ENCODE measurements around the gene HSBP1. TPM values are rescaled to one million over a fixed set of nuclear protein-coding genes. Genes with fewer than 3 reads are reported as not detected.

The HSBP1 gene
- total and polyA plus RNA-seq, 2 donors (not counting 1 experiment from before 2014, with no cell fraction given): 135 to 184 TPM

- TF ChIP-seq EZH2 (IDR thresholded peaks at IDR 0.05; ENCODE audit: low read length, missing control alignments) (no peak), CTCF (conservative IDR thresholded peaks at IDR 0.05 in 1 of 2, IDR thresholded peaks at IDR 0.05 in 1 of 2; ENCODE audit: low read depth in 1 of 2, low read length in 2 of 2) (no peak)
Observed at GRCh38 chr16:83843657-83844056, 35.9 kb downstream of the HSBP1 start.

GRCh38 chr16:83845263-83845662 is 37.5 kb downstream of the HSBP1 start:
- TF ChIP-seq EZH2 (IDR thresholded peaks at IDR 0.05; ENCODE audit: low read length, missing control alignments): no peak
- no peak for TF ChIP-seq CTCF (conservative IDR thresholded peaks at IDR 0.05 in 1 of 2, IDR thresholded peaks at IDR 0.05 in 1 of 2; ENCODE audit: low read depth in 1 of 2, low read length in 2 of 2)
- Histone ChIP-seq H3K9me3 (ENCODE audit: control insufficient read depth, insufficient read depth, low read depth, low read length) (no peaks in the 10 kb centered on the region), H3K36me3 (ENCODE audit: control insufficient read depth, insufficient read depth, low read length) (no peaks in the 10 kb centered on the region), H2AFZ (ENCODE audit: low read length) (no peak overlapping the region), H3K27ac (ENCODE audit: insufficient read depth, low read length) (no peak overlapping the region), H3K79me2 (ENCODE audit: control insufficient read depth, insufficient read depth, low read length) (no peaks in the 10 kb centered on the region), H3K9ac (ENCODE audit: insufficient read depth, low read length) (no peak overlapping the region), H3K4me2 (ENCODE audit: extremely low read depth, insufficient read depth, low read length) (no peak overlapping the region), H3K4me3 (replicated peaks in 1 of 4; ENCODE audit: control extremely low read depth in 1 of 4, insufficient read depth in 1 of 4, low read depth in 3 of 4, low read length in 4 of 4) (no peak overlapping the region), H3K27me3 (ENCODE audit: control insufficient read depth, insufficient read depth, low read length) (no peaks in the 10 kb centered on the region), H4K20me1 (ENCODE audit: control insufficient read depth, extremely low read depth, insufficient read depth, low read length) (no peaks in the 10 kb centered on the region), H3K4me1 (ENCODE audit: control insufficient read depth, extremely low read depth, insufficient read depth, low read length) (no peaks in the 10 kb centered on the region)
- DNase-seq (ENCODE audit: low read depth in 2 of 2): no peak

More at GRCh38 chr16:83843657-83844056, 35.9 kb downstream of the HSBP1 start:
- no peaks in the 10 kb centered on the region for H3K4me1 ChIP-seq (ENCODE audit: control insufficient read depth, extremely low read depth, insufficient read depth, low read length)
- no peak overlapping the region for H2AFZ ChIP-seq (ENCODE audit: low read length)
- H3K4me2 ChIP-seq (ENCODE audit: extremely low read depth, insufficient read depth, low read length): no peak overlapping the region
- no peaks in the 10 kb centered on the region for H3K9me3 ChIP-seq (ENCODE audit: control insufficient read depth, insufficient read depth, low read depth, low read length)
- H3K79me2 ChIP-seq (ENCODE audit: control insufficient read depth, insufficient read depth, low read length): no peaks in the 10 kb centered on the region
- no peaks in the 10 kb centered on the region for H3K36me3 ChIP-seq (ENCODE audit: control insufficient read depth, insufficient read depth, low read length)
- no peaks in the 10 kb centered on the region for H4K20me1 ChIP-seq (ENCODE audit: control insufficient read depth, extremely low read depth, insufficient read depth, low read length)
- DNase-seq (ENCODE audit: low read depth in 2 of 2): no peak
- H3K4me3 ChIP-seq (replicated peaks in 1 of 4; ENCODE audit: control extremely low read depth in 1 of 4, insufficient read depth in 1 of 4, low read depth in 3 of 4, low read length in 4 of 4): no peak overlapping the region
- no peak overlapping the region for H3K27ac ChIP-seq (ENCODE audit: insufficient read depth, low read length)
- no peak overlapping the region for H3K9ac ChIP-seq (ENCODE audit: insufficient read depth, low read length)
- H3K27me3 ChIP-seq (ENCODE audit: control insufficient read depth, insufficient read depth, low read length): no peaks in the 10 kb centered on the region

- H3K36me3 ChIP-seq (ENCODE audit: control insufficient read depth, insufficient read depth, low read length): no peaks in the 10 kb centered on the region
- H3K27ac ChIP-seq (ENCODE audit: insufficient read depth, low read length): no peak overlapping the region
- H3K4me1 ChIP-seq (ENCODE audit: control insufficient read depth, extremely low read depth, insufficient read depth, low read length): no peaks in the 10 kb centered on the region
- TF ChIP-seq CTCF (conservative IDR thresholded peaks at IDR 0.05 in 1 of 2, IDR thresholded peaks at IDR 0.05 in 1 of 2; ENCODE audit: low read depth in 1 of 2, low read length in 2 of 2) (no peak), EZH2 (IDR thresholded peaks at IDR 0.05; ENCODE audit: low read length, missing control alignments) (no peak)
- no peak overlapping the region for H3K9ac ChIP-seq (ENCODE audit: insufficient read depth, low read length)
- no peaks in the 10 kb centered on the region for H3K27me3 ChIP-seq (ENCODE audit: control insufficient read depth, insufficient read depth, low read length)
- no peak overlapping the region for H2AFZ ChIP-seq (ENCODE audit: low read length)
- DNase-seq (ENCODE audit: low read depth in 2 of 2): no peak
- H3K4me3 ChIP-seq (replicated peaks in 1 of 4; ENCODE audit: control extremely low read depth in 1 of 4, insufficient read depth in 1 of 4, low read depth in 3 of 4, low read length in 4 of 4): no peak overlapping the region
- H3K9me3 ChIP-seq (ENCODE audit: control insufficient read depth, insufficient read depth, low read depth, low read length): no peaks in the 10 kb centered on the region
- no peak overlapping the region for H3K4me2 ChIP-seq (ENCODE audit: extremely low read depth, insufficient read depth, low read length)
- no peaks in the 10 kb centered on the region for H4K20me1 ChIP-seq (ENCODE audit: control insufficient read depth, extremely low read depth, insufficient read depth, low read length)
- H3K79me2 ChIP-seq (ENCODE audit: control insufficient read depth, insufficient read depth, low read length): no peaks in the 10 kb centered on the region
Observed at GRCh38 chr16:83847371-83848225, 39.8 kb downstream of the HSBP1 start.

All from fibroblast of lung (primary cell).